HCT116 (cell line): Measurements from ENCODE around the gene BMP4.

Experiments used
- CTCF ChIP-seq, 3 experiments: fragments of 200-600 bp in 1 of 3; sonication (generic) in 1 of 3; IDR thresholded peaks in 2 of 3; conservative IDR thresholded peaks in 1 of 3; 2 replicates each; pipeline ENCODE4 v1.5.1; 2012 to 2017; ENCODE audit warnings: low read depth in 2 of 3, low read length in 2 of 3, antibody characterized with exemption in 1 of 3, borderline replicate concordance in 1 of 3, control low read depth in 1 of 3, mild to moderate bottlenecking in 1 of 3, mixed read lengths in 1 of 3, mixed run types in 1 of 3, moderate library complexity in 1 of 3; ENCODE audit not compliant: insufficient read depth in 1 of 3
- EGR1 ChIP-seq: IDR thresholded peaks from 2 replicates; pipeline ENCODE4 v1.6.1; 2012; ENCODE audit warnings: low read depth
- EZH2 ChIP-seq: fragments of 200-600 bp; sonication (generic); IDR thresholded peaks from 2 replicates; pipeline ENCODE4 v1.6.1; 2017; ENCODE audit warnings: antibody characterized with exemption, mixed run types
- MAX ChIP-seq: IDR thresholded peaks from 2 replicates; pipeline ENCODE4 v1.6.1; 2012
- POLR2A ChIP-seq: IDR thresholded peaks from 2 replicates; pipeline ENCODE4 v1.7.0; 2011; ENCODE audit warnings: borderline replicate concordance; ENCODE audit not compliant: insufficient read depth, insufficient read length; ENCODE audit errors: extremely low read depth
- SIN3A ChIP-seq: IDR thresholded peaks from 2 replicates; pipeline ENCODE4 v1.6.1; 2012; ENCODE audit warnings: low read depth
- YY1 ChIP-seq: IDR thresholded peaks from 2 replicates; pipeline ENCODE4 v1.6.1; 2011; ENCODE audit warnings: low read length, low read depth, moderate library complexity, mild to moderate bottlenecking; ENCODE audit not compliant: insufficient replicate concordance; ENCODE audit errors: extremely low read depth
- ZBTB33 ChIP-seq: IDR thresholded peaks from 2 replicates; pipeline ENCODE4 v1.6.1; 2011; ENCODE audit warnings: mild to moderate bottlenecking, low read length, moderate library complexity; ENCODE audit not compliant: insufficient replicate concordance; ENCODE audit errors: extremely low read depth
- ZFX ChIP-seq: fragments of 450-650 bp; IDR thresholded peaks from 2 replicates; pipeline ENCODE4 v1.6.1; 2017

- TF ChIP-seq YY1 (no peak), POLR2A (no peak), ZBTB33 (no peak), EGR1 (no peak), MAX (no peak), SIN3A (no peak), EZH2 (no peak), CTCF (IDR thresholded peaks at IDR 0.05 in 2 of 3, conservative IDR thresholded peaks at IDR 0.05 in 1 of 3; ENCODE audit: borderline replicate concordance in 1 of 3, insufficient read depth in 1 of 3, low read depth in 2 of 3, low read length in 2 of 3) (no peak), ZFX (no peak)
Observed at GRCh38 chr14:53962953-53963319, 6.3 kb upstream of the BMP4 start.
